SKM-1 (cell line): ENCODE data around the gene PROK2.
A peak's percentile ranks its signal among the peaks of the same experiment; 100 is the strongest.

ENCODE experiments used
- DNase-seq: peaks from one replicate; lab custom pipeline; 2025; ENCODE audit not compliant: unreplicated experiment; lab: John Stamatoyannopoulos, UW

Gene PROK2

GRCh38 chr3:71787851-71788405 lies 3.0 kb upstream of the PROK2 start:
- no peak for DNase-seq

- no peak for DNase-seq
Observed at GRCh38 chr3:71786551-71786950, 1.6 kb upstream of the PROK2 start.

DNA sequence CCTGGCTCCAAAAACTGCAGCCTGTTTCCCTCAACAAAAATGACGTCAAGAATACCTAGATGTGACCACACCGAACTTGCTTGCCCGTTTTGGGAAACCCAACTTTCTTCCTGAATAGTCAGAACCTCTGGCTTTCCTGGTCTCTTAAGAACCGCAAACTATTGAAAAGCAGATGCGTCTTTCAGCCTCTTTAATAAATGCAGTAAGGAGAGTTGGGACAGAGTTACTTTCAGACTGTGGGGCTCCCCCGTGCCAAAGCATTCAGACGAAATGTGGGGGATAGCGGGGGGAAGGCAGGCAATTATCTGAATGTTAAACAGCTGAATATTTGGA lies 1.2 kb upstream of the PROK2 start:
- DNase-seq: no peak

- DNase-seq: no peak
Observed at GRCh38 chr3:71785532-71786216, 726 bp upstream of the PROK2 start.

- DNase-seq: no peak
Observed at GRCh38 chr3:71784201-71784913, 591 bp downstream of the PROK2 start.

GRCh38 chr3:71783152-71783551 lies 1.8 kb downstream of the PROK2 start:
- DNase-seq: no peak

DNA sequence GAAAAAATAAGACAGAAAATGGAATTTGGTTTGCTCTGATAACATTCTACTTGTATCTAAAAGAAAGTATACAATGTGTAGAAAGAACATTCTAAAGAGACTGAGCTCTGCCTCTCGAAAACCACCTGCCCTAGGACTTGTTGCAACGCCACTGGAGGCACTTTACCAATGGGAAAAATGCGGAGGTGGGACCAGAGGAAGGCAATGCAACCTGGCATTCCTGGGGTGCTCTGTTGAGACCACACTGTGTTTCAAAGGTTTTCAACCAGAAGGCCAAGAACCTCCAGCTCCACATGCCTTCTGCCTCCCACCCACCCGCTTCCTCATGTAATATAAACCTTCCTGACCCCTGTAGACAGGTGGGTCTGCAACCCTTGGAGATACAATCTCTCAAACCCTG lies 4.5 kb downstream of the PROK2 start:
- DNase-seq: no peak

DNA sequence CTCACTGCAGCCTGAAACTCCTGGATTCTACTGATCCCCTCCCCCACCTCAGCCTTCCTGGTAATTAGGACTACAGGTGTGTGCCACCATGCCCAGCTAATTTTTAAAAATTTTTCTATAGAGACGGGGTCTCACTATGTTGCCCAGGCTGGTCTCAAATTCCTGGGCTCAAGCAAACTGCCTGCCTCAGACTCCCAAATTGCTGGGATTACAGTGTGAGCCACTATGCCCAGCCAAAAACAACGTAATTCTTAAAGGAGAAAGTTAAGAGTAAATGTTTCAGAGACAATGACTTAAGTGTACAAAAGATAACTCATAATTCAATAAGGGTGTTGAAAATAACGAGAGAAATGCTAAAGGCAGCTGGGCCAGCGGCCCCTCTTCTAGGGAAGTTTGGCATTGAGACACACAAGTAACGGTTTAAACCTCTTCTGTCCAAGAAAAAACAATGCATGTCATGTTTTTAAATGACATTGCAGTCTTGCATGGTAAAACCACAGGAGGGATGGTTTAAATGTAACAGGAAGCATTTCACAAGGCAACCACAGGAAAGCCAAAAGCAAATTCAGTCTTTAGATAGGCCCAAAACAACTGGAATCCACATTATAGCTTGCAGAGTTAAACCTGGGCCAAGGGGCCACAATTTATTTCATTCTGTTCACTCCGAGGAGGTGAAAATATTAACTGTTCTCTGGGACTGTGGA lies 5.1 kb downstream of the PROK2 start:
- peak; percentile 85 for DNase-seq

DNA sequence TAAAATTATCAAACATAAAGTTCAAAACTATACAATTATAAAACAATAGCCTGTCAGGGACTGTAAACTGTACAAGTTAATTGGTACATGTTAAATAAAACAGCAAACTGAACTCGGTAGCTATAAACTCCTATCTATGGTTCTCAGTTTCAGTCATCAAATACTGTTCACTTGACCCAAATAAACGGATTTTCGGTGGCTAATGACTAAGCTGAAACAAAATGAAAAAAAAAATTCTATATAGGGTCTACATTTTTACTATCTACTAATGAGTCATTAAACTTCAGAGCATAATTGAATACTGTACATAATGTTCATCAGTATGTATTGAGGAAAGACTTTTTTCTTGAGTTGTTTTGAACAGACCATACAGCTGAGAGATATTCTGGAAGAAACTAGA lies 6.6 kb downstream of the PROK2 start:
- DNase-seq: no peak

DNA sequence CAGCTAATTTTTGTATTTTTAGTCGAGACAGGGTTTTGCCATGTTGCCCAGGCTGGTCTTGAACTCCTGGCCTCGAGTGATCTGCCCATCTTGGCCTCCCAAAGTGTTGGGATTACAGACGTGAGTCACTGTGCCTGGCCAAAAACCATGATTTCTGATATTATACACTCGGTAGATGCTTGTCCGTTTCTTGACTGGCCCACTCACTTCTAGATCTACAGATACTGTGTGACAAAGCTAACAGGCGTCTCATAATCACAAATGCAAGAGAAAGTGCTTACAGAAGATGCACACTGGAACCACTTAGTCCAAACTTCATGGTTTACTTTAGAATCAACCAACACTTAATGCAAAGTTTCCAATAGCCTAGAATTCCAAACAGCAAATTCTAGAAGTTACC lies 8.4 kb downstream of the PROK2 start:
- DNase-seq: no peak

DNA sequence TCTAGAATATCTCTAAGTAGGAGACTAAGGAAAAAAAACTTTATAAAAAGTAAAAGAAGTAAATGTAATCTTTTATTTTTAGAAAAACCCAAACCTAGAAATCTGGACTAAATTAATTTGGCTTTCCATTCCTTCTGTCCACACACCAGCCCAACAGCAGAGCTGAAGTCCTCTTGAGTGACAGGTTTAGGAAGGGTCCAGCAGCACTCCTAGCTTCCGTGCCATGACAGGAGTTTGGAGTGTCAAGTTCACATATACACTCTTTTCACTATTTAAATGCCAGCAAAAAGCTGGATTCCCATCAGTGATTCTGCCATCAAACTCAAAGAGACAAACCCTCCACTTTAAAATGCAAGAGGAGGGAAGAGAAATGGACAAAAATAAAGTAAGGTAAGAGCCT lies 13.1 kb downstream of the PROK2 start:
- no peak for DNase-seq

- DNase-seq: no peak
Observed at GRCh38 chr3:71771126-71771525, 13.8 kb downstream of the PROK2 start.

DNA sequence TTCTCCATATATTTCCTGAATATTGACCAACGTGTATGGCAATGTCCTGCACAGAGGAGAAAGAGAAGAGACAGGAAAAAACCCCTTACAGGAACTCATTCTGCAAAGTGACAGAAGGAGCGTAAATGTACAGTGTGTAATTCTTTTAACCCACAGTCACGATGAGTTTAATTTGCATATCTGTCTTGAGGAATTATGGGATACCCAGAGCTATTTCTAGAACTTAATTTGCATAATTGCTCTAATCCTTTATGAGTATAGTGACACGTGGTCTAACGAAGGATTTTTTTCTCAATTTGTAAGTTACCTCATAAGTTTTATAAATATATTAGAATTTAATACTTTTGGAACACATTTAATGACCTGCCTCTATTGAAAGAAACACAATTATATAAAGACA lies 21.5 kb downstream of the PROK2 start:
- DNase-seq: no peak

GRCh38 chr3:71760140-71760539 lies 24.8 kb downstream of the PROK2 start:
- DNase-seq: no peak

DNA sequence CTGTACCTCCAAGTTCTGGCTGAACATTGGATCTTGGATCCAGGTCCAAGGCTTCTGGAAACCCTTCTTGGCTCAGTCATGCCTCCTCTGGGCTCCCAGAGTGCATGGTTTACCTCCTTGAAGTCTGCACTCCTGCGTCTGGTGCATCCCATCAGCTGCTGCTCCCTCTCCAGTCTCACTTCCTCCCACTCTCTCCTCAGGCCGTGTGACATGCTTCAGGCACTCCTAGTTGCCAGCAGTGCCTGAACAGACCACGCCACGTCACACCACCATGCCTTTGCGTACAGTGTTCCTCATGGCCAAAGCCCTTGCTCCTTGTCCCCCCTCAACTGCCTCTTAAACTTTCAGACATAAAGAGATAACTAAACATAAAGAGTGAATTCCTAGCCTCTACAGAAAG lies 25.5 kb downstream of the PROK2 start:
- no peak for DNase-seq

DNA sequence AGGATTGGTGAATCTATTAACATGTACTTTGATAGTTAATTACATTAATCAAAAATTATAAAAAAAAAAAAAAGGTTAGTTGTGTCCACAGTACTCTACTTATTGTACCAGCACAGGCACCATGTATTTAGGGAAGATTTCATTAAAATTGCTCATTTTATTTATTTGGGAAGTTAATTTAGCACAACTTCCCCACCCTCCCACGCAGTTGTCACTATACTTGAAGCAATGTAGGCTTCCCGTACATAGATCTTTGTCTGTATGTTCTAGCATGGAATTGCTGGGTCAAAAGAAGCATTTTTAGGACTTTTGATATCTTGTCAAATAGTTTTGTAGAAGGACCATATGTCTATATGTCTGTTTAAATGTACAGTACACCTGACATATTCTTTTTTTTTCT lies 26.9 kb downstream of the PROK2 start:
- DNase-seq: no peak

DNA sequence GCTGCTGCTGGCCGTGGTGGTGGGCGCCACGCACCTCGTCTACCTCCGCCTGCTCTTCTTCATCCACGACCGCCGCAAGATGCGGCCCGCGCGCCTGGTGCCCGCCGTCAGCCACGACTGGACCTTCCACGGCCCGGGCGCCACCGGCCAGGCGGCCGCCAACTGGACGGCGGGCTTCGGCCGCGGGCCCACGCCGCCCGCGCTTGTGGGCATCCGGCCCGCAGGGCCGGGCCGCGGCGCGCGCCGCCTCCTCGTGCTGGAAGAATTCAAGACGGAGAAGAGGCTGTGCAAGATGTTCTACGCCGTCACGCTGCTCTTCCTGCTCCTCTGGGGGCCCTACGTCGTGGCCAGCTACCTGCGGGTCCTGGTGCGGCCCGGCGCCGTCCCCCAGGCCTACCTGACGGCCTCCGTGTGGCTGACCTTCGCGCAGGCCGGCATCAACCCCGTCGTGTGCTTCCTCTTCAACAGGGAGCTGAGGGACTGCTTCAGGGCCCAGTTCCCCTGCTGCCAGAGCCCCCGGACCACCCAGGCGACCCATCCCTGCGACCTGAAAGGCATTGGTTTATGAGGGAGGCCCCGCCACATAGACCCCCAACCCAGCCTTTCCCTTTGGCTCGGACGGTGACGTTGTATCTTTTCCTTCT lies 30.2 kb downstream of the PROK2 start:
- no peak for DNase-seq

- DNase-seq: no peak
Observed at GRCh38 chr3:71753701-71754609, 31.0 kb downstream of the PROK2 start, which contains the start of gene GPR27. Gene GPR27, plus strand, starts transcription at chr3:71753855. Its CDS starts 195 bp downstream, at chr3:71754050.

GRCh38 chr3:71752831-71753700 lies 31.9 kb downstream of the PROK2 start:
- no peak for DNase-seq
